A204.1 (cell line): ENCODE data around the gene RPL38.

Source experiments
- FAIRE-seq: peaks from 2 replicates; lab custom pipeline; 2012; peaks lifted over from hg19 to GRCh38; lab: Jason Lieb, UNC

RPL38 gene

GRCh38 chr17:74227271-74228080, 24.0 kb downstream of the RPL38 start:
- no peak for FAIRE-seq

GRCh38 chr17:74228306-74228978, 25.0 kb downstream of the RPL38 start:
- FAIRE-seq, result no peak

- FAIRE-seq, result no peak
These were observed 27.4 kb downstream of the RPL38 start for GRCh38 chr17:74230896-74231295.

GRCh38 chr17:74231928-74232907, 28.7 kb downstream of the RPL38 start:
- FAIRE-seq, result no peak

DNA sequence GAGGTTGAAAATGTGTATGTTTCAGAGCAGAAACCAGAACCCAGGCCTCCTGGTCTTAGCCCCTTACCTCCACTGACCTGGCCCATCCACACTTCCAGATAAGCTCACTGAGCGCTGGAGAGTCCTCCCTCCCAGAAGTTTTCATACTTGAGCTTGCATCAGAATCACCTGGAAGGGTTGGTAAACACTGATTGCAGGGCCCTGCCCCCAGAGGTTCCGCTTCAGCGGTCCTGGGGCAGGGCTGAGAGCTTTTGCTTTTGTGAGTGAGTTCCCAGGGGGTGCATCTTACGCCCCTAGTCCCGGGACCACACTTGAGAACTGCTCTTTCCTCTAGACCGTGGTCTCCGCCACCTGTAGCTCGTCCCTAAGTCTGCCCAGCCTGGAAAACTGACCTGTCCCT, 30.5 kb downstream of the RPL38 start:
- no peak for FAIRE-seq

DNA sequence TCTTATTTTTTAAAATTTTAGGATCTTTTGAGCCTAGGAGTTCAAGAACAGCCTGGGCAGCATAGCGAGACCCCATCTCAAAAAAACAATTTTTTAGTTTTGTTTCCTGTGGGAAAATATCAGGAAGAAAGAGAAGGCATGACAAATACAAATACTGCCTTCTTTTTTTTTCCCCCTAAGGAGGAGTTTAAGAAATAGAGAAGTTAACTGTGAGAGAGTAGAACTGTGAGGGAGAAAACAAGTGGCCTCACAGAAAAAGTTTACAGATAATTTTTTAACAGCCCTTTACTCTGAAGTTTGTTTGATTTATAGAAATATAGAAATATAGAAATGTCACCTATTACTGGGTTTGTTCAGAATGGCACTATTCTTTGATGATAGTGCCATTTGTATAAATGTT, 31.0 kb downstream of the RPL38 start:
- no peak for FAIRE-seq

- no peak for FAIRE-seq
These were observed 31.6 kb downstream of the RPL38 start for GRCh38 chr17:74235040-74235581.

GRCh38 chr17:74235911-74236371, 32.5 kb downstream of the RPL38 start:
- no peak for FAIRE-seq

DNA sequence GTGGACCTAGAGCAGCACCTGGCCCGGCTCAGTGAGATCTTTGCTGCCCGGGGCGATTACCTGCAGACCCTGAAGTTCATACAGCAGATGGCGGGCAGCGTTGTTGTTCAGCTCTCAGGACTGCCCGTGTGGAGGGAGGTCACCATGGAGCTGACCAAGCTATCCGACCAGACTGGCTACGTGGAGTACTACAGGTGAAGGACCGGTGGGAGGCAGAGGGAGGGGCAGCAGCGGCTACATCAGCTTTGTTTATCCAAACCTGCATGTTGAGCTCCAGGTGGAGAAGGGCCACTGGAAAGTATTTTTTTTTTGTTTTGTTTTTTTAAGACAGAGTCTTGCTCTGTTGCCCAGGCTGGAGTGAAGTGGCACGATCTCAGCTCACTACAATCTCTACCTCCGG, 33.8 kb downstream of the RPL38 start:
- no peak for FAIRE-seq

- FAIRE-seq, result no peak
These were observed 35.7 kb downstream of the RPL38 start for GRCh38 chr17:74239172-74239571.

GRCh38 chr17:74240618-74241205, 37.2 kb downstream of the RPL38 start:
- no peak for FAIRE-seq

- FAIRE-seq, result no peak
These were observed 38.0 kb downstream of the RPL38 start for GRCh38 chr17:74241431-74241830.

- FAIRE-seq, result no peak
These were observed 38.4 kb downstream of the RPL38 start for GRCh38 chr17:74241847-74242246.

- FAIRE-seq, result no peak
These were observed 39.7 kb downstream of the RPL38 start for GRCh38 chr17:74243013-74243755.

- no peak for FAIRE-seq
These were observed 40.6 kb downstream of the RPL38 start for GRCh38 chr17:74244128-74244527.

DNA sequence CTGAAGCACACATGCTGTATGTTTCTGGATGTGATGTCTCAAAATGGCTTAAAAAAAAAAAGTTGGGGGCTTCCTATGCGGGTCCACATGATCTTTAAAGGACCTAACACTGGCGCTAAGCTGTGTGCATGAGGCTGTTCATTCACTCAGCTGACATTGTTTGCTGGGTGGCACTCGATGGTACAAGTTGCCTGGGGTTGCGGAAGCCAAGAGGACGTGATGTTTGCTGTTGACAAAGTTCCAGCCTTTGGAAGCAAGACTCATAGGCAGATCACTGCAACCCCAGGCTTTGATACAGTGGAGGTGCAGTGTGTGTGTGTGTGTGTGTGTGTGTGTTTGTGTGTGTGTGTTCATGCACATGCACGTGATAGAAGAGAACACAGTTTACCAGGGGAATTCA, 41.1 kb downstream of the RPL38 start:
- FAIRE-seq, result no peak

DNA sequence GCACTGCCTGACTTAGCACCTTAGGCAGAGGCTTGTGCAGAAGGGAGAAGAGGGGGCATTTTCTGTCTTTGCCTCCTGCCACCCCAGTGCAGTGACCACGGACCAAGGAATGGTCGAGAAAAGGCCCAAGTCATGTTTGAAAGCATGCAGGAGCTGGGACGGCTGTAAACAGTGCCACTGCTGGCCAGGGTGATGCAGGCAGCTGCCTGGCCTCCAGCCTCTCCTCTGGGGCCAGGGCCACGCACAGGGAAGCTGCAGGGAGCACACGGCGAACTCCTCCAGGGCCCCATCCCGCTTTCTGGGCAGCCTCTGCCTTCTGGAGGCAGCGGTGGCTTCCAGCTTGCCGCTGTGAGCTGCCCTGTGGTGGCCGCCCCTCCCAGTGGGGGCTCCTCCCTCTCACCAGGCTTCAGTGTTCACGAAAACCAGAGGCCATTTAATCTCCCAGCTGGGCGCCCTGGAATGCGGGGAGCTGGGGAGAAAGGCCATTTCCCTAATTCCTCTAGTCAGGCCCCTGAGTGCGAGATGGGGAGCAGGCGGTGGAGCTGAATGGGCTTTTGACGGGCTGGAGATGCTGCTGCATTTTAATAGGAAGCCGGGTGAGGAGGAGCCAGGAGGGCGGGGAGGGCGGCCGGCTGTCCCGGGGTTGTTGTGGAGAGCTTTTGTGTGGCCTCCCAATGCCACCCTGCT, 41.8 kb downstream of the RPL38 start:
- no peak for FAIRE-seq

DNA sequence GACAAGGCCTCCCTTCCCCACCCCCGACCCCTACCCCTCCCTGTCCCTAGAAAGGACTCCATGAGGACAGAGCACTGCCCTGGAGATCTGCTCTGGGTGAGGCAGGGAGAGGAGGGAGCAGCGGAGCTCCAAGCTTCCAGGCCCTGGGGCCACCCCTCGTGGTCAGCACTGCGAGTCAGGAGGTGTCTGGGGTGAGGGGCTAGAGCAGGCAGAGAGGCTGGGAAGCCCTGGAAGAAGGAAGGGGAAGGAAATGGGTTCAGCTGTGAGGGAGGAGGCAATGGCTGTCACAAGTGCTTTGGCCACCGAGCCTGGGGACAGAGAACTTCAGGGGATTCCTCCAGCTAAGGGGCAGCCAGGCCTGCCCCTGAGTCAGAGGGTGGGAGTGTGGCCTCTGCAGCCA, 42.4 kb downstream of the RPL38 start:
- FAIRE-seq, result no peak

DNA sequence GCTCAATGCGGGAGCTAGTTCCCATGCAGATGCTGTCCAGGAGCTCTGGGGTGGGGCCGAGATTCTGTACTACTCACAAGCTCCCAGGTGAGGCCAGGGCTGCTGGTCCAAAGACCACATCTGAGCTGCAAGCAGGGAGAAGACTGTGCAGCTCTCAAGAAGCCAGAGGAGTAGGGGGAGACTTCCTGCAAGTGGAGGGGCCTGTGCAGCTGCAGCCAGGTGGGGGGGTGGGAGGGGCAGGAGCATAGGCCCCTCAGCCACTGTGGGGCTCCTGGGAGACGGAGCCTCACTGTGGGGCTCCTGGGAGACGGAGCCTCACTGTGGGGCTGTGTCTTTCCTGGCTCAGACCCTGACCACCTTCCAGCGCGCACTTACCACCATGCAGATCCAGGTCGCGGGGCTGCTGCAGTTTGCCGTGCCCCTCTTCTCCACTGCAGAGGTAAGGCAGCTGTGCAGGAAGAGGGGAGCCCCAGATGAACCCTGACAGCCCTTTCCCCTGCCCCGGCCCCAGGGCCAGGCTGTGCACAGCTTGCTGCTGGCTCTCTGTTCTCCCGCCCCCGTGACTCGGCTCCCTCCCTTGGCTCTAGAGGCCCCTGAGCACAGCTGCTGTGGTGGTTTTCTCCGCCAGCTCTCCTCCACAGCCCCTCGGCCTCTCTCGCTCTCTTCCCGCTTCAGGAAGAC, 46.3 kb downstream of the RPL38 start:
- no peak for FAIRE-seq
